Vagina (tissue), 2 donors: Measurements from ENCODE around the gene VDAC1.

Experiments
- POLR2A ChIP-seq, 2 donors: fragments of 450-650 bp; IDR thresholded peaks; one replicate each; pipeline ENCODE4 v1.6.1; 2017; ENCODE audit warnings: antibody characterized with exemption in 2 of 2, mild to moderate bottlenecking in 2 of 2, moderate library complexity in 2 of 2
- POLR2AphosphoS5 ChIP-seq, 2 donors: sonication (generic); formaldehyde crosslinking; IDR thresholded peaks; one replicate each; pipeline ENCODE4 v1.9.0; 2017; ENCODE audit warnings: antibody characterized with exemption in 2 of 2, mild to moderate bottlenecking in 2 of 2, low read depth in 1 of 2; ENCODE audit not compliant: insufficient read depth in 1 of 2
- TF ChIP-seq, protein P1 (sequence below), 3 experiments: fragments of 450-650 bp in 2 of 3; fragments of 200-600 bp in 1 of 3; sonication (generic) in 1 of 3; IDR thresholded peaks; one replicate each; pipeline ENCODE4 v1.5.1; 2017 to 2019; ENCODE audit warnings: antibody characterized with exemption in 3 of 3, mild to moderate bottlenecking in 2 of 3, moderate library complexity in 2 of 3

GRCh38 chr5:133980652-133981051 lies 24.1 kb downstream of the VDAC1 start:
- TF ChIP-seq, protein P1, sequence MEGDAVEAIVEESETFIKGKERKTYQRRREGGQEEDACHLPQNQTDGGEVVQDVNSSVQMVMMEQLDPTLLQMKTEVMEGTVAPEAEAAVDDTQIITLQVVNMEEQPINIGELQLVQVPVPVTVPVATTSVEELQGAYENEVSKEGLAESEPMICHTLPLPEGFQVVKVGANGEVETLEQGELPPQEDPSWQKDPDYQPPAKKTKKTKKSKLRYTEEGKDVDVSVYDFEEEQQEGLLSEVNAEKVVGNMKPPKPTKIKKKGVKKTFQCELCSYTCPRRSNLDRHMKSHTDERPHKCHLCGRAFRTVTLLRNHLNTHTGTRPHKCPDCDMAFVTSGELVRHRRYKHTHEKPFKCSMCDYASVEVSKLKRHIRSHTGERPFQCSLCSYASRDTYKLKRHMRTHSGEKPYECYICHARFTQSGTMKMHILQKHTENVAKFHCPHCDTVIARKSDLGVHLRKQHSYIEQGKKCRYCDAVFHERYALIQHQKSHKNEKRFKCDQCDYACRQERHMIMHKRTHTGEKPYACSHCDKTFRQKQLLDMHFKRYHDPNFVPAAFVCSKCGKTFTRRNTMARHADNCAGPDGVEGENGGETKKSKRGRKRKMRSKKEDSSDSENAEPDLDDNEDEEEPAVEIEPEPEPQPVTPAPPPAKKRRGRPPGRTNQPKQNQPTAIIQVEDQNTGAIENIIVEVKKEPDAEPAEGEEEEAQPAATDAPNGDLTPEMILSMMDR (IDR thresholded peaks at IDR 0.05), result no peak
- TF ChIP-seq POLR2A (IDR thresholded peaks at IDR 0.05) (no peak), POLR2AphosphoS5 (IDR thresholded peaks at IDR 0.05; ENCODE audit: insufficient read depth in 1 of 2, low read depth in 1 of 2) (no peak)
